ENCODE measurements around the gene GLI3.

The GLI3 gene

DNA sequence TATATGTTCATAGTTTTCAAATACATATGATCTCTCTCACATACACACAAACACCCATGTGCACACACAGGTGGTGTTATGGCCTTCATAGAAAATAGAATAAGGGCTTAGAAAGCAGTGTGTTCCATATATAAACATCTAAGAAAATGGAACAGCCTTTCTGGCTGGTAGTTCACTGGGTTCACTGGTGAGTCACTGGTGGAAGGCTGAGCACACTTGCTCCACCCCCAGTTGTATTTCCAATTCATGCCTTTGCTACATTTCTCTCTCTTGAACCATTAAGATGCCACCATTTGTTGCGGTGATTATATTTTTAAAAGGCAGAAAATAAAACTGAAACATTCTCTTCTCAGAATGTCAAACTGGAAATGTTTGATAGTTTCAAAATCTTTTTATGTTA, 252.1 kb downstream of the GLI3 start:
- no peak for DNase-seq

DNA sequence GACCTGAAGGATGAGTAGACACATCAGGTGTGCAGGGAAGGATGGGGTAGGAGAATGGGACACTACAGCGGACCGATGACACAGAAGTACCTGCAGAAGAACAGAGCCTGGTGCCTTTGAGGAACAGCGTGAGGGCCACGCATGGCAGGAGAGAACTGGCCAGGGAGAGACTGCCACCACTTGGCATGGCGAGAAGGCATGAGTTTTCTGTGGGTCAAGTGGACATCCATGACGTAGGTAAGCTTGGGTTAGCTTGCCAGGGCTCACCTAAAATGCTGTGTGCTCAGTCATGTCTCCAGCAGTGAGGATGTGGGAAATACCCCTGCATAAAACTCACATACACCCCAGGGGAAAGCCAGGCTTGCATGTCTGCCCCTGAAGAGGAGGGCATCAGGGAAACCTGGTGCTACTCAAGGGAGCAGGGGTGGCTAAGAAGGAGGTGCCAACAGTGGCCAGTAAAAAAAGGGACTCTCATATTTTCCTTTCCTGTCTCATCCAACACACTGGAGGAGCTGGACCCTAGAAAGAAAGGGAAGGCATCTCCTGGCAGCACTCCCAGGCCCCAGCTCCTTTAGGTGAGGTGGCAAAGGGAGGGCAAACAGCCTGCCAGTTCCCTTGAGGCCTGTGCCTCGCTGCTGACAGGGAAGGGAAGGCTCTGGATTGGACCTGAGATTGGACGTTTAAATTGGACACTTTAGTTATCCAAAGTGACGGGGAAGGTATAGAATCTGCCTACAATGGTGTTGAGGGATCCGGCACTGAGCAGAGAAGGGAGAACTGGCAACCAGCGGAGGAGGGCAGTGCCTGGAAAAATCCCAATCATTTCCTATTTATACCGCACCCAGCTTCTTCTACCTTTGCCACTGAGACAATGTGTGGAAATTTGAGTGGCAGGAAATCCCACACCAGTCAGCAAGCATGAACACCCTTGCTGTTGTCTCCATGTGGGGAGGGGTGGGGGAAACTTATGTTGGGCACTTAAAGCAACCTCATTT, 255.7 kb downstream of the GLI3 start:
- no peak for DNase-seq

DNA sequence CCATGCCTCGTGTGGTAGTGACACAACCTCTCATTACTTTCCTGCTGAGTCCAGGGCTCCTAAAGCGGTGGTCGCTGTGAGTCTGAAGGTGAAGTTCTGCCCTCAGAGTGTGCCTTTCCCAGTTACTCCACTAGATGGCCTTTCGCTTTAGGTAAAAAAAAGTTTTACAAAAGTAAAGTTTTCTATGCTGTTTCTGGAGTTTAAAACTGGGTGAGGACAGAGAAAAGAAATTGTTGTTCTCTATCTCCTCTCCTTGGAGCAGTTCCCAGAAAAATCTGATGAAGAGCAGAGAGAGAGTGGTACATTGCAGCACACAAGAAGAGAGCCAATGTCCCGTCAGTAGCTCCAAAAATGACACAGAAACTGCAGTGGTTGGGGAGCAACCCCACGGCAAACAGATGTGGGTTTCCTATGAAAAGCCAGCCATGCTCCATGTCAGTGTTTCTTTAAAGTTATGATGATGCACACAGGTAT, 257.1 kb downstream of the GLI3 start:
- no peak for DNase-seq

DNA sequence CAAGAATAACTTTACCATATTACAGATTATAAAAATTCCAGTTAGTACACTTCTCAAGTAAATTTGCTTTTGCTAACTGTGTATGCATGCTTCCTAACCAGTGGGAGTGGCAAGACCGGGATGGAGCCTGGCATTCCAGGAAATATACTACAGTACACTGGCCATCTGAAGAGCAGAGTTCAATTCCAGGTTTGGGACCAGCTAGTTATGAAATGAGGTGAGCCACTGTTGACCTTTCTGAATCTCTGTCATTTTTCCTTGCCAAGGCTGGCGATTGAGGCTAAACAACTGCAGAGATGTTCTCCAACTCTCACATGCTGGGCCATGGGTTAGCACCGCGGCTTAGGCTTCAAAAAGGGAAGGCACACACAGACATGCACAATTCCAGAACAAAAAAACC, 258.2 kb downstream of the GLI3 start:
- no peak for DNase-seq

DNA sequence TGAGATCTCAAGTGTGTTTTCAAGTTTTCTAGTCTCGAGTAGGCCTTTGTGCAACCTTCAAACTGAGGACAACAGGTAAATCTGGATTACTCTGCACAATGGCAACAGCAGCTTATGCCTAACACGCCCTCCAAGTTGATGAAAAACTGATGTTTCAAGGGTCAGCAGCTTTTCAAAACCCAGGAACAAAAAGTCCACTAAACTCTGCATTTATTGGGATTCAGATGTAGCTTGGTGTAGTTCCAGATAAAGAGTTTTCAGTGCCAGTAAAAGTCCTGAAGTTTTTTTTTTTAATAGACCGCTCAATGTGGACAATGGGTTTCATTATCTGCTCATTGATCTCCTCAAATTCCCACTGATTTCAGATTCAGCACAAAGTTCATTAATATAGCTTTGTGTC, 259.3 kb downstream of the GLI3 start:
- DNase-seq: no peak

DNA sequence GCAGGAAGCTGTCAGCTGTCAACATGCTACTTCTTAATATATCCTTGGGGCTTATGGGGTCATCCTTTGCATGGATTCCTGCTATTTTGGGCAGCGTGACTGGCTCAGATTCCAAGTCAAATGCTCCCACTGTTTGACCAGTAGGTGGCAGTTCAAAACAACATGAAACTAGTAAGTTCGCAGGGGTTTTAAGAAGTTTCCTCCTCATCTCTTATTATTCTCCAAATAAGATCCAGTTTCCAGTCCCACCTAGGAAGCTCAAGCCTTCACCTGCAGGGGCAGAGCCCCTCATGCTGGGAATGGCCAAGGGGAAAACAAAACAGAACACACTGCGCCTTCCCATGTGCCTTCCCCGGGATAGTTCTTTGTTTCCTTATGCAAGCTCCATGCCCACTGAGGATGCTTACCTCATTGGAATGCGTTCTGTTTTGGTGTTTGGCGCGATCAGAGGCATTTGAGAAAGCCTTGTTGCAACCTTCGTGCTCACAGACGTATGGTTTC, 259.8 kb downstream of the GLI3 start:
- no peak for DNase-seq

DNA sequence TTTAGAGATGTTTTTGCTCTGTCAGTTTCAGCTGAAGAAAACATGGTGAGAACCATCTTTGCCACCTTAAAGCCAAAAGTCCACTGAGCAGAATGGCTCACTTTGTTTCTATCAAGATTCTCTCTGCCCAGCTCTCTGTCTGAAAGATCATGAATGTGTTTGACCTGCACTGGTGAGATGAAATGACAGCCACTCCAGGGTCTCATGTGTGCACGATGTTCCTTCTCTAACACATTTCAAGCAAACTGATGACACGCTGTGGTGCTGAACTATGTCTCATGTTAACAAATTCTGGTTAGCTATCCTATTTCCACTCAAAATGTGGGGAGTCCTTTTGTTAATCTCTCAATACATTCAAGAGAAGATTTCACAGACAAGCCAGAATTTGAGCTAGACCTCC, 260.6 kb downstream of the GLI3 start:
- no peak for DNase-seq

DNA sequence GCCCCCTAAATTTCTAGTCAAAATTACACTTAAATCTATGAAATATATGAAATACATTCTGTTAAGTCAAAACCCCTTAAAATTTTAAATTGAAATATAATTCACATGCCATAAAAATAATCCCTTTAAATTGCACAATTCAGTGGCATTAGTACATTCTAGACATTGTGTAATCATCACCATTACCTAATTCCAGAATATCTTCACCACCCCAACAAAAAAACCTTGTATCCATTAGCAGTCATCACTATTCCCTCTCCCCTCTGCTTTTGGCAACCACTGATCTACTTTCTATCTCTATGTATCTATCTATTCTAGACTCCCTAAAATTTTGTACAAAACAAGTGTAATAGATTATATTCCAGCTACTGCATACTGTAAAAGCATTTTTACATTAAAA, 261.2 kb downstream of the GLI3 start:
- DNase-seq: no peak

DNA sequence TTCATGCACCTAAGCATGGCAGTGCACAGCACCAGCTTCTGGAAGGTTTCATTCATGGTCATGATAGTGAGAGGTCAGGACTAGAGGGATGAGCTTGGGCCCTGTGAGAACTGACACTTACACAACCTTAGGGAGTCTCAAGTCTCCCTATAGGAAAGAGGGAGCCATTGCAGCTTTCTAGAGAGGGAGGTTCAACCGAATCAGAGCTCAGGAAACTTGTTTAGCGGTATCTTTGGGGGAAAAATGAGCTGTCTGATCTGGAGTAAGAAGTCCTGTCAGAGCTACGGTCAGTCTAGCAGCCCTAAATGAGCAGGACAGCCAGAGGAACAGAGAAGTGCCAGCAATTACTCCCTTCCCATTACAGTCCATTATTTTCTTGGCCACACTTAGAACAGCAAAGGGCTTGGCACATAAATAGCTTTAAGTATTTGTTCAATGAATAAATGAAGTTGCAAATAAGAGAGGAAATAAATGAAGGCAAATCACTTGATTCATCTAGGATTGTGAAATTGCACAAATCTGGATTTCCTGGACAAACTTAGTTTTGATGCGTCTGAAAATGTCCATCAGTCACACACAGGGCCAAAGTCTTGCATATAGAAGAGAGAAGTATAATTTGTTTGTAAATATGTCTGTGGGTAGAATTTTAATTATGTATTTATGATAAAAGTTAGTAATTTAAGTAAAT, 262.0 kb downstream of the GLI3 start:
- no peak for DNase-seq

DNA sequence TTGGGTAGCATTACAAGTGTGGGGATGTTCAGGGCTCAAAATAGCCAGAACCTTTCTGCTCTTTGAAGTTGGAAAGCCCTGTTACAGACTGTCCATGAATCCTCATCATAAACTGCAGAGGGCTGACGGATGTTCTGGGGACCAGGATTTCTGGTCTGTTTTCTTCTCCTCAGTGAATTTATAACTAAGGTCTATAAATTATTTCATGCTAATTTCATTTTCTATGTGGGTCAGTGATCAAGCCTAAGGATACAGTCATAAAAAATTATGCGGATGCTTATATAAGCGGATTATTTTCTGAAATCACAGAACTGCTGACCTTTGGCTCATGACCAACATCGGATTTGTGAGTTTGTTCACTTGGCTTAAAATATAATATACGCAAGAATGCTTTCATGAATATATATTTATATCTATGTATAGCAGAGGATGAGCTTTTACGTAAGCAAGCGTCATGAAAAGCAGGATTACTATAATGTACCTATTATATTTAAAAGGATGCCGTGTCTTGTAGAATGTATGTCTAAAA, 263.7 kb downstream of the GLI3 start:
- no peak for DNase-seq

DNA sequence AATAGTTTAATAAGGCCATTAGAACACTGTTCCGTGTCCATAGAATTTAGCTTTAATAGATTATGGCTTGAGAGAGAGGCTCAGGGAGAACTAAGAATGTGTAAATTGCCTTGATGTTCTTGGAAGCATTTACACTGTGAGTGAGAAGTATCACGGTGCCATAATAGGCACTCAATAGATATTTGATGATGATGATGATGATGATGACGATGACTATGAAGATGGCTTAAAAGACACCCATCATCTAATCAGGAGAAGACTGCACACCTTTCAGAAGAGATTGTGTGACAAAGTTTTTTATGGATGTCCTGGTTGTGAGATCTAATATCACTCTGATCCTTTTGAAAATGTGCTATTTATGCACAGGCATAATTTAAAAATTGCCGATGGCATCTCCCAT, 264.2 kb downstream of the GLI3 start:
- DNase-seq: no peak

DNA sequence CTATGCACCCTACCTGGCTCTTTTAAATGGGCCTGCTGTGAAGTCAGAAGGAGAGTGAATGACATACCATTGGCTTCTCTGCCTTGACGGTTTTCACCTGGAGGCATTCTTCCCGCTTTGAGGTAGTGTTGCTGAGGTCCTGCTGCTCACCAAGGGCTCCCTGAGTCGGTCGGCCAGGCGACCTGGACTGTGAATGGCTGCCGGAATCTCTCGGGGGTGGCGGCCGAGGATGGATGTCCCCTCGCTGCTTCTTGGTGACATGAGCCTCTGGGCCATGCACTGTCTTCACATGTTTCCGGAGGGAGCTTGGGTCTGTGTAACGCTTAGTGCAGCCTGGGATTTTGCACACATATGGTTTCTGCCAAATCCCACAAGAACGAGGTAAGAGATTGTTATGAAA, 264.7 kb downstream of the GLI3 start:
- DNase-seq: no peak

DNA sequence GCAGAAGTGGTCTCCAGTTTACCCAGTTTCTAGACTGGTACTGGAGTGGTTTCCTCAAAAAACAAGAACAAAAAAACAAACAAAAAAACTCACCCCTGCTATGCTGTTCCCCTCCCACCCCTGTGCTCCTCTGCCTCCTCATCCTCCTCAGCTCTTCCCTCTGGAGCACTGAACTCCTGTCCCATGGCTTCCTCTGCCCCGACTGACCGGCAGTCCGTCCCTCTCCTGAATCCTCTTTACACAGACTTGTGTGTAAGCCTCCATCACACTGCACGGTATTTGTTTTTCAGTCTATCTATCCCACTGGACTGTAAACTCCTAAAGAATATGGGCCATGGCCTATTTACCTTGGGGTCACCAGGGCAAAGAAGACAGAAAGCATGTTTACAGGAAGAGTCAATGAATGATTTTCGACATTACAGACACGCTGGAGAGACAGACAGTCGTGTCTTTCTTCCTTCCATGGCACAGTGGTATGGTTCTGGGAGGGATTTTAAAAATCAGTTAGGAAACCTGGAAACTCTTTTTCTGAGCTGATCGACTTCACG, 265.3 kb downstream of the GLI3 start:
- DNase-seq: no peak

DNA sequence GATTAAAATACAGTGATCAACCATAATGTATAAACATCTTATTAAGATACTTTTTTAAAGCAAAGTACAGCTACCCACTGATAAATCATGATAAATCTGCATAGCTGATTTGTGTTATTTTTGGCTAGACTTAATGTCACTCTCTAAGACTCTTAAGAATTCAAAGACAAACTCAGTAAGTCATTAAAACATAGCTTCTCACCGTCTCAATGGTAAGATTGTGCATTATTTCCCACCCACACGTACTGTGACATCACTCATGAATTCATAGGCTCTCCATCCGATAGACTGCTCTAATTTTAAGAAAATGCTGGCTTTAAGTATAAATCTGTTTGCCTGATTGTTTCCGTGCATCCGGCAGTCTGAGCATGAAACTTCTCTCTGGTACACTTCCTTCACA, 266.1 kb downstream of the GLI3 start:
- DNase-seq: no peak

DNA sequence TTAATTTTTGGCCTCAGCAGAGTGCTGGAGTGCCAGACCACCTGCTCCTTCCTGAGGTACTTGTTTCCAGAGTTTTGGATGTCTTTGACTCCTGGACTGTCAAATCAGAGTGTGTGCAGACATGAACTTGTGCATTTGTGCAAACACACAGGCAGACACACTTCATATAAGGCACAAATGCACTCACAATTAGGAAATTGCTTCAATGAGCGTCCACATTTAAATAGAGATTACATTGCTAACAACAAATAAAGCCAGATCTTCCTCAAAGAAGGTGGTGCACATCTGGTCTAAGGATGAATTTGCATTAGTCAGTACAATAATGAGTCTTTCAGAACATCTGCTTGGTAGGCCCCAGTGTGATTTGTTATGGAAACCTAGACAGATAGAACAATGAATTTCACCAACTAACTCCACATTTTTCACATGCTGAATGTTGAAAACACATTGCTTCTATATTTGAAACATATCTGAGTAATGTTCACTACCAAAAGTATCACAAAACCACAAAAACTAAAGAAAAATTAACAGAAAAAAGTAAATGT, 267.4 kb downstream of the GLI3 start:
- no peak for DNase-seq

DNA sequence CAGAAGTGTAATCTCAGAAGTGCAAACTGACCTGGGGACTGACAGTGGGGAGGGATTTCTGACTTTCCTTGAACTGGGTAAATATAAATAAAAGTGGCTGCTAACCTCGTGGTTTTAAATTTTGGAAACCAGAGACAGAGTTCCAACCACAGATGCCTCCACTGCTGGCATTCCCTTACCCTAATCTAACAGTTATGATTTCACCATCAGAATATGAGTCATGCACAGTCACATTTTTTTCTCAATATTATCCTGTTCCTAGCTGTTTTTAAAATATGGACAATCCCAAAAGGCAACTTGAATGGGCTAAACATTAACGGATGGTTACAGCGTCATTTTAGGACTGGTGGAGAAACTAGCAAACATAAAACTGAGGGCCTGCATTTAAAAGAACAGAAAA, 269.9 kb downstream of the GLI3 start:
- DNase-seq: no peak

DNA sequence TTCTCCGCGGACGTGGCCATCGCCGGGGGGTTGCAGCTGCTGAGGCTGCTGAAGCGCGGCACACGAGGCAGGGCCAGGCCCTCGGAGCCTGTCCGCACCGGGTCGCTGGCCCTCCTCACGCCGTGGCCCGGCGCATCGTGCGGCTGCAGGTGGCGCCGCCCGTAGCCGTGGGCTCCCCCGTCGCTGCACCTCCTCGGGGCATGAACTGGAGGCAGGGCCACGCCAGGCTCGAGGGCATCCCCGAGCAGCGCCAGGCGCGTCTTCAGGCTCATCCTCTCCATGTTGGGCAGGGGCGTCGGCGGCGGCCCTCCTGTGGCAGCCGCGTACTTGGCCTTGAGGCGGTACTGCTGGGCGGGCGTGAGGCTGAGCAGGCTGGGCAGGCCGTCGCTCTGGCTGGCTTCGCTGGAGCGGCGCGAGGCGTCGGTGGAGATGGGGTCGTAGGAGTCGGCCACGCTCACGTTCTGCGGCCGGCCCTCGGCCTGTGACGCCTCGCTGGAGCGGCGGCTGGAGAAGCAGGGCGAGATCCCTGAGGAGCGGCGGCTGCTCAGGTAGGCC, 271.0 kb downstream of the GLI3 start:
- no peak for DNase-seq

DNA sequence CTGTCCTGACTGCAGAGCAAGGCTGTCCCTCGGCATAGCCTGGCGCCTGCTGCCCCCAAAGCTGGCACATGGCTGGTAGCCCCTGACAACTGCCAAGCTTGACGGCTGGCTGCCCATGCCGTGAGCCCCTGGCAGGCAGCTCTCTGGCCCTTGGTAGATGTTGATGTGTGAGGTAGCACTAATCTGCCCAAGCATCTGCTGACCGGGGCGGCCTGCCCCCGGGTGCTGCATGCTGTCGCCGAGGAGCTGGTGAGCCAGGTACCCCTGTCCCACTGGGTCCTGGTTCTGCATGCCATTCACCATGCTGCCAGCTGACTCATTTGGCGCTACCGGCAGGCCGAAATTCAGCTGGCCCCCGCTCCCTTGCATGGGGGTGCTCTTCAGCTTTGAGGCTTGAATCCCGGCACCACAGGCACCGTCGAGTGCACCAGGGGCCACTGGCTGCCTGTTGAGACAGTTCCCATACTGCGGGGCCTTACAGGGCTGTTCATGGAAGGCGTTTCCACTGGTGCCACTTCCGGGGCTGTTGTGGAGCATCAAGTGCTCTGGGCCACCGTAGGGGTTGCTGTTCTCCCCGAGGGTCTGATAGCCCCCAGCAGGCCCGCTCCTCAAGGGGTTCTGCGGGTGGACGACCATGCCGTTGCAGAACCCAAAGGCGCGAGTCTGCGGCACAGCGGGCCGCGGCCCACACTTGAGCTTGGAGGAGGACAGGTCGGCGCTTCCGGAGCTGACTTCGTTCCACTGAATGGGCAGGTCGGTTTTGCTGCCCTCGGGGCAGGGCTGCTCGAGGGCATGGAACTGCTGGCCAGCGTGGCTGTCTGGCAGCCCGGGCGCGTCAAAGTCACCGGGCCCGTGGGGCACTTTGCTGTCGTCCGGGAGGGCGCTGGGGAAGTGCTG, 271.9 kb downstream of the GLI3 start:
- no peak for DNase-seq

DNA sequence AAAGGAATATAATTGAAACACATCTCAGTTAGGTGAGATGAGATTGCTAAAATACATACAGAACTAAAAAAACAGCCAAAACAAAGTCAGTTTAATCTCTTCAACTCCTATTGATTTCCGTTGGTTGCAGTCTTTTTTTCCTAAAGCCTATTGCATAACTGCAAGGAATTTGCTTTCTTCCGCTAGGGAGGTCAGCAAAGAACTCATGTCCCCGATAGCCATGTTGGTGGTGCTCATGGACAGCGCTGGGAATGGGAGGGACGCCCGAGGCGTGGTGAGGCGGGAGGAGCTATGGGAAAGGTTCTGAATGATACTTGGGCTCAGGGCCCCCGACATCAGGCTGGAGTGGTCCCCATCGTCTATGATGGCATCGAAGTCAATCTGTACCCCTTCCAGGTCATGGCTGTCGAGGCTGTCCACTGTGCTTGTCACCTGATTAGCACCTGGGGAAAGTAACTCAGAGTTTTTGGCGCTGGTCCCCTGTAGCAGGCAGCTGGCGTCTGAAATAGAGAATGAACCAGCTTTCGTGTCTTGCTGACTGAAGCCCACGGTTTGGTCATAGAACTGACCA, 272.7 kb downstream of the GLI3 start:
- DNase-seq: no peak

DNA sequence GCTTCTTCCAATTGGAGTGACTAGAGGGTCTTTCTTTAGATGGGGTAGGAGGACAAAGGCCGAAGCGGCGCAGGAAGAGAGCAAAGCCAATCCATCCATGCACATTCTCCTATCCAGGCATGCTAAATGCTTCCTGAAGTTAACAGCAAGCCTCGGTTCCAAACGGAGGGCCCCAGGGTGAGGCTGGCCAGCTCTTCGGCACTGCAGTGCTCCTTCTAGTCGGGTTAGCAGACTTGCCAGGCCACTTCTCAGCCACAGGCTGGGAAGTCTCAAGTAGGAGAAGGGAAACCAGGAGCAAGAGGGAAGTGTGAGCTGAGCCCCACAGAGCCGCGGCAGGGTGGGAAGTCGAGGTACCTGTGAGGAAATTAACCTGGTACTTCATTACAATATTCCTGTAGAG, 280.3 kb downstream of the GLI3 start:
- no peak for DNase-seq

Measured in NCI-H2227 treated with DMSO at 0.1 percent for 48 hours (cell line).